HG03108 (cell line): ENCODE data around the gene ZDHHC13.
"Not testable (repeated sequence)": the region's sequence is repeated elsewhere in the genome, so short reads cannot be mapped to it uniquely, and the experiment has no call there.

Experiments used
- ATAC-seq: cut with Tn5 transposase; IDR thresholded peaks from one replicate; pipeline ENCODE4 v1.9.1; 2021; ENCODE audit warnings: moderate library complexity; ENCODE audit not compliant: unreplicated experiment

ZDHHC13 gene

DNA sequence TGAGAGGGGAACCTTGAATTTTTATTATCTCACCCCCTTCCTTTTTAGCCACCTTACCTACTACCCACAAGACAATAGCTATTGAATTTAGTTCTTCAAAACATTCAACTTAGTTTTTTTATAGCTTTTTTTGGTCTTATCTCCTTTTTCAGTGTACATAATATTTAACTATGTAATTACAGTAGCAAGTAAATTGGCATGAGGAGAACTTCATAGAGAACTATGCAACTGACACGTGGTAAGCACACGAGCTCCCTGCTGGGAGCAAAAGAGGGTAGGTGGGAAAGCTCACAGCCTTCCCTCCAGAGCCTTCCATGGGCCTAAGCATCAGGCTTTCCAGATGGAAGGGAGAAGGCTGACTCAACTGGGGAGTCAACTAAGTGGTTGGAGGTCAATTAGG is 22.1 kb upstream of the ZDHHC13 start:
- ATAC-seq, result no peak

DNA sequence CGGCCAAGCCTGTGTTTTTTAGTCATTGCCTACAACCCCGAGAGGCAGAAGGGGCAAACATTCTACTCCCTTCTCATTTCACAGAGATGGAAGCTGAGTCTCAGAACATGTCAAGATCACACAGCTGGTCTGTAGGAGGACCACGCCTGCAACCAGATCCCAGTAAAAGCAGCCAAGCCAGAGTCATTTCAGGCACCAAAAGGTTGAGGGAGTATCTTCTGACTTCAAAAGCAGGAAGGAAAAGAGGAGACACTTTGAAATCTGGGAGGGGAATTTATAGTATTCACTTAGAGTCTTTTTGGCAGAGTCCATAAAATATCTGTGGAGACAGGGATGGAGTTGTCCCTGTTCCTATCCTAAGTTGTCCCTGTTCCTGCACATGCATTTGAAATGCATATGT is 17.9 kb upstream of the ZDHHC13 start:
- no peak for ATAC-seq

DNA sequence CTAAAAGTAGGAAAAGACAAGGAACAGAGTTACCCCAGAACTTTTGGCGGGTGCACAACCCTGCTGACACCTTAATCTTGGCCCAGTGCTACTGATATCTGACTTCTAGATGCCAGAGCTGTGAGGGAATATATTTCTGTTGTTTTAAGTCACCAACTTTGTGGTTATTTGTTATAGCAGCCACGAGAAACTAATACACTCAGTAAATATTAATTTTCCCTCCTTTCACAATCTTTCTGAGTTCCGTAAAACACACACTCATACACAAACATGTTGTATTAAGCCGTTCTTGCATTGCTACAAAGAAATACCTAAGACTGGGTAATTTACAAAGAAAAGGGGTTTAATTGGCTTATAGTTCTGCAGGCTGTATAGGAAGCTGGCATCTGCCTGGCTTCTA is 16.1 kb upstream of the ZDHHC13 start:
- no peak for ATAC-seq

DNA sequence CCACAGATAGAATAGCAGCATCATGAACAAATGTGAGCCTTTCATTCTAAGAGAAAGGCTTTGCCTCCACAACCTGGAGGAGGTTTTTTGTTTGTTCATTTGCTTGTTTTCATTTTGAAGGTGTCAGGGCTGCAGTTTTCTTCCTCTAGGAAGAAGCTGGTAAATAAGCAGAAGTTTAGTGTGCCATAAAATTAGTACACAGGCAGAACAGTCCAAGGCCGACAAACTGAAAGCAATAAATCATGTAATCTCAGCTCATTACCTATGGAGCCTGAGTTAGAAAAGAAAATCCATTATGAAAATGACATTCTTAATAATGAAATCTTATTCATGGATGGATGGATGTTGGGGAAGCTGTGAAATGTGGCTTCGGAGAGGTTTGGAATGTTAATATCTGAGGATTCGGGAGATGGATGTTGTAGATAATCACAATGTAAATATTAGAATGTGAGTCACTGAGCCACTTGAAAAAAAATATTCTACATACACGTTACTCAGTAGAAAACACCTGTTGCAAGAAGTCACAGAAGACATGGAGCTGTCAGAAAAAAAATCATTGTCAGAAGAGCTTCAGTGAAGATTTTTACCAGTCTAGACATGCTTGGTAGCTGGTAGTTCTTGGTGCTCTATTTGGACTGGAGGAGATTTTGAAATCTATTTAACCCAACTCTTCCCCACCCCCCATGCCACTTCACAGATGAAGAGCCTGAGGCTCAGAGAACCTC is 15.0 kb upstream of the ZDHHC13 start:
- no peak for ATAC-seq

DNA sequence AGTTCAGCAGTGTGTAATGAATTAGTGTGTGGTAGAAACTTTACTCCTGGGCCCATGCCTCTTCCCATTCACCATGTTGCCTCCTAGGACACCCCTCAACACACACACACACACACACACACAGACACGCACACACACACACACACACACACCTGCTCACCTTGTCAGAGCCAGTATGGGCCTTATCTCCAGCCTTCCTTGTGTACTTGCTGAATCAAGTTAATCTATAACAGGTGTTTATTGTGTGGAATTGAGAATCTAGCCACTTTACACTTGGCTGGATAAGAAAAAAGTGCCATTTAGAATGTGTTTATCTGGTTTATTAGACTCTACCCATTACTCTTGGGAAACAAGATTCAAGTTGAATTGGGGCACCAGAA is 14.5 kb upstream of the ZDHHC13 start:
- no peak for ATAC-seq

DNA sequence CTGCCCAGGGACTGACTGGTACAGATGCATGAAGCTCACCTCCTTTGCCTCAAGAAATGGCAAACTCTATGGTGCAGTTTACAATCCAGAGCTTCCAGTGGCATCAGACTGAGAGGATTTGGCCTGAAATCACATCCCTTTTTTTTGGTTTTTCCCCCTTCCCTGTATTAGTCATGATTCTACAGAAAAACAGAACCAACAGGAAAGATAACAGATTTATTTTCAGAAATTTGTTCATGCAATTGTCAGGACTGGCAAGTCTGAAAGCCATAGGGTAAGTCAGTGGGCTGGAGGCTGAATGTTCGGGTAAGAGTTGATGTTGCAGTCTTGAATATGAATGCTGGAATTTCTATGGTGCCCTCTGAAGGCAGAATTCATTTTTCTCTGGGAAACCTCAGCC is 12.0 kb upstream of the ZDHHC13 start:
- no peak for ATAC-seq

DNA sequence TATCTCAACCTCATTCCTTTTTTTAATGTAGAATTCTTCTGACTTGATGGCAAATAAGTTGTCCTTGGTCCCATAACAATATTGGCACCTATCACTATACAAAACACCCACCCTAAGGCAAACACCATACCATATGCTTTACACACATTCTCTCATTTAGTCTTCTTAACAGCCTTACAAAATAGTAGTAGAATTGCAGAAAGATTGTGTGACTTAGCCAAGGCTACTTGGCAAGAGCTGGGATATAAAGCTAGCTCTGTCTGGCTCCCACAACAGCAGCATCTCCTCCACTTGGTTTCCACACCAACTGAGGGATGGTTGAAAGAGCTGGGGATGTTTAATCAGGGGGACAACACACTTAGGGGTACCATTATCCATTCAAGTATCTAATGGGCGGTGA is 9.8 kb upstream of the ZDHHC13 start:
- no peak for ATAC-seq

DNA sequence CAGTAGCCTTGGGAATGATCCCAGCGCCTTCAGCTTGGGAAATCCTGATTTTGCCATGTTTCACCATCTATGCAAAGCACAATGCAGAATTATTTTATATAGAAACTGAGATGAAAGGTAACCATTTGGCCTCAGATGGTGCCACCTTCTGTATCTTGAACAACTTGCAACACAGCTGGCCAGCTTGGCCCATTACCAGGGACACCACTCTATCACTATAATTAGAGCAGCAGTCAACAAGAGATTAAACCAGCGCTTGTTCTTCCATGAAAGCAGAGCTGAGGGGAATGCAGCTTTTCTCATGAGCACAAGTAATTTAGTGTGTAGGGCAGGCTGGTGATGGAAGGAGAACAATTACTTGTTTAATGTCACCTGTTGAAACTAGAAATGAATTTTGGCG is 6.7 kb upstream of the ZDHHC13 start:
- ATAC-seq, result no peak

DNA sequence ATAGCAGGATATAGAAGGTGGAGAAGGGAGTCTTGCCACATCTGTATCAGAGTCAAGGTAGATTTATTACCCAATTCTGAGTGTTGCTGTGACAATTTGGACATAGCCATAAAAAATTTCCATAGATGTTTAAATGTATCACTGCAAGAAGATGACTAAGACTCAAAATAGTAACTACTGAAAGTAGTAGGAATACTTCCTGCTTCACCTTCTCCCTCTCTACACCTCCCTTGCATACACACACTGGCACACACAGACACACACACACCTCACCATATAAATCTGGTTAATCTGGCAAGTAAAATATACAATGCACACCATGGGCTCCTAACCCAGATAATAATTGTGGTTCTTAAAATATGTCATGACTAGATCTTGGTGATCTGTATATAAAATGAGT is 5.2 kb upstream of the ZDHHC13 start:
- ATAC-seq, result no peak

DNA sequence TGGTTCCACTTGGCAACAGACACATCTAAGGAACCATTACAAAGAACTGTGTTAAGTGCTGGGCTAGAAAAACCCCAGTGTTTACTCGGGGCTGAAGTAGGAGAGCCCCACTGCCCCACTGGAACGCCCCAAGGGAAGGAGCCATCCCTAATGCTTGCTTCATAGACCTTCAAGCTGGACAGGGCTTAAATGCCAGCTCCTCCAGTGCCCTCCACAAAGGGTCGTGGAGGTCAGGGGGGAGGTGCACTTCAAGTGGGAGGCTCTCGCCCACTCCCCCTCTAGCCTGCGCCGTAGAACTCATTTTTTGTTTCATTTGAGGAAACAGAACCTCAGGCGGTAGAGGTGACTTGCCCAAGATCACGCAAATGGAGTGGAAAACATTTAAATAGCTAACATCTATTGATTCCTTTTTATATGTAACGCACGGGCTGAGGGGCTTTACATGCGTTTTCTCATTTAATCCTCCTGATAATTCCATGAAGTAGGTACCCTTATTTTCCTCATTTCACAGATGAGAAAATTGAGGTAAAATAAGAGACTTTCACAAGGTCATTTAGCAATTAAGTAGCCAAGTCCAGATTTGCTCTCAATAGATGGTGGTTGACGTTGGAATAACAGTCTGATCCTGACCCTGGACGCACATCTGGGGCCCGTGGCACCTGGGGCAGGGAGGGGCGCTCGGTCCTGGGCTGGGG is 545 bp upstream of the ZDHHC13 start:
- ATAC-seq, result no peak

DNA sequence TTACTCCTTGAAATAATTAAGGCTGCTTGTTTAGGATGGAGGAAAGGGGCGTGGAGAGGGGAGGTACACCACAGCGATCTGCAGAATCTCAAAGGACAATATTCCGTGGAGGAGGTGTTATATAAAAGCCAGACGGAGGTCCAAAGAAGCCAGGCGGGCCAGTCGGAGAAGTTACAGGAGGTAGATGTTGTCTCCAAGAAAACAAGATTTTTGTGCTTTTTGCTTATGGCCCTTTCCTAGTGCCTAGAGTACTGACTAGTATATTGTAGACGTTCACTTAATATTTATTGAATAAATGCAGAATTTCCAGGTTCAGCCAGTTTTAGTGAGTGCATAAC is 761 bp downstream of the ZDHHC13 start:
- ATAC-seq, result no peak

DNA sequence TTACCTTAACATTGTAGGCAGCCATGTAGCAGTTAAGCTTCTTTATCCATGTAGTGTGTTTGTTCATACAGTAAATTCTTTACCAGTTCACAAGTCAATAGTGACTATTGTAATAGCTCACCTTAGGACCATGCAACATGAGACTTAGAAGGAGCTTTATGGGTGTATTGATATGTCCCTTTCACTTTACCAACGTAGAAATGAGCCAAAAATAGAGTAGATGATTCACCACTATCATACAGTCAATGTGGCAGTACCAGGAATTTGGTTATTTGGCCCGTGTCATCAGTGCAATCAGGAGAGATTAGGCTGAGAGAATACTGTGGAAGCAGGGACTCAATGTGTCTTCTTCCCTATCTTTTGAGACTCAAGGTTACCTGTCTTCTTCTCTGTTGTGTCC is 4.7 kb downstream of the ZDHHC13 start:
- no peak for ATAC-seq

DNA sequence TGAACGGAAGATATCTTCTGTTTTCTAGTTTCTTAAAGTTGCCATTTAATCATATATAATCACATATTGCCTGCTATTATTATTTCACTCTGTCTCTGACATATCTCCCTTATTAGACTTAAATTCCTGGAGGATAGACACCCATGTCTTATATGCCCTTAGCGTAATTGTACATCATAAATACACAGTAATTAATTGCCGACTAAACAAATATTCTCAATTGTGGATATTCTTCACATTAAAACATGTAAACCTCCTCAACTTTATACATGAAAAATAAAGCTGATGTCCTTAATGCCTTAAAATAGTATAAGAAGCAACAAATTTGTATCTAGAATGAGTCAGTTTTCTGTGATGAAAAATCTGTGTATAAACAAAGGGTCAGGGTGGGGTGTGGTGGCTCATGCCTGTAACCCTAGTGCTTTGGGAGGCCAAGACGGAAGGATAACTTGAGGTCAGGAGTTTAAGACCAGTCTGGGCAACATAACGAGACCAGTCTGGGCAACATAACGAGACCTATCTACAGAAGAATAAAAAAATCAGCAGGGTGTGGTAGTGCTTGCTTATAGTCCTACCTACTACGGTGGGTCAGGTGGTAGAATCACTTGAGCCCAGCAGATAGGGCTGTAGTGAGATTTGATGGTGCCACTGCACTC is 6.1 kb downstream of the ZDHHC13 start:
- no peak for ATAC-seq

DNA sequence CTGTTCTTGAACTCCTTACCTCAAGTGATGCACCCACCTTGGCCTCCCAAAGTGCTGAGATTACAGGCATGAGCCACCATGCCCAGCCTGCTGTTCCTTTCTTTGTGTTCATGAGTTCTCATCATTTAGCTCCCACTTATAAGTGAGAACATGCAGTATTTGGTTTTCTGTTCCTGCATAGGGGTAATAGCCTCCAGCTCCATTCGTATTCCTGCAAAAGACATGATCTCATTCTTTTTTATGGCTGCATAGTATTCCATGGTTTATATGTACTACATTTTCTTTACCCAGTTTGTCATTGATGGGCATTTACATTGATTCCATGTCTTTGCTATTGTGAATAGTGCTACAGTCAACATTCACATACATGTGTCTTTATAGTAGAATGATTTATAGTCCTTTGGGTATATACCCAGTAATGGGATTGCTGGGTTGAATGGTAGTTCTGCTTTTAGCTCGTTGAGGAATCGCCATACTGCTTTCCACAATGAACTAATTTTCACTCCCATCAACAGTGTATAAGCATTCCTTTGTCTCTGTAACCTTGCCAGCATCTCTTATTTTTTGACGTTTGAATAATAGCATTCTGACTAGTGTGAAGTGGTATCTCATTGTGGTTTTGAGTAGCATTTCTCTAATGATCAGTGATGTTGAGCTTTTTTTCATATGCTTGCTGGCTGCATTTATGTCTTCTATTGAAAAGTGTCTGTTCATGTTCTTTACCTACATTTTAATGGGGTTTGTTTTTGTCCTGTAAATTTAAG is 9.8 kb downstream of the ZDHHC13 start:
- not testable (repeated sequence) for ATAC-seq

DNA sequence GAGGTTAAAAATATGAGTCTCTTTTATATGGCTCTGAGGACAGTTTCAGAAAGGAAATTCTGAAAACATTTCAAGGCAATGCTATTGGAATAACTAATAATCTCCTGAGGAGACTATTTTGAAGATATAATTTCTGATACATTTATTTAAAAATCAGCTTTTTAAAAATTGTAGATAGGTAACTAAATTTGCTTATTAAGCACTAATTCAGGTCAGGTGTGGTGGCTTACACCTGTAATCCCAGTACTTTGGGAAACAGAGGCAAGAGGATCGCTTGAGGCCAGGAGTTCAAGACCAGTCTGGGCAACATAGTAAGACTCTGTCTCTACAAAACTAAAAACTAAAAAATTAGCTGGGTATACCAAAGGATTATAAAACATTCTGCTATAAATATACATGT is 17.0 kb downstream of the ZDHHC13 start:
- ATAC-seq, result no peak

DNA sequence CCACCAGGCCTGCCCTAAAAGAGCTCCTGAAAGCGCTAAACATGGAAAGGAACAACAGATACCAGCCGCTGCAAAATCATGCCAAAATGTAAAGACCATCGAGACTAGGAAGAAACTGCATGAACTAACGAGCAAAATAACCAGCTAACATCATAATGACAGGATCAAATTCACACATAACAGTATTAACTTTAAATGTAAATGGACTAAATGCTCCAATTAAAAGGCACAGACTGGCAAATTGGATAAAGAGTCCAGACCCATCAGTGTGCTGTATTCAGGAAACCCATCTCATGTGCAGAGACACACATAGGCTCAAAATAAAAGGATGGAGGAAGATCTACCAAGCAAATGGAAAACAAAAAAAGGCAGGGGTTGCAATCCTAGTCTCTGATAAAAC is 19.9 kb downstream of the ZDHHC13 start:
- ATAC-seq, result not testable (repeated sequence)

DNA sequence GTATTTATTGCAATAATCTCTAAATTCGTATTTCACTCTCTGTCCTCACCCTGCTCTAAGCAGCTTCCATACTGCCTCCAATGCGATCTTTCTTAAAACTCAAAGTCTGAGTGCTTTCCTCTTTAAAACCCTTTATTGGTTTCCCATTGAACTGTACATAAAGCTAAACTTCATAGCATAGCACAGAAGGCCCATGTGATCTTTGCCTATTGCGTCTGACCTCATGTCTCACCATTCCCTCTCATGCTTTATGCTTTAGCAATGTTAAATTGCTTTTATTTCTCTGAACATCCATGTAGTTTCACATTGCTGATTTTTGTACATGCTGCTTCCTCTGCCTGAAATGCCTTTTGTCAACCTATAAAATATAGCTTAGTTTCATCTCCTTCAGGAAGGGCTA is 28.4 kb downstream of the ZDHHC13 start:
- no peak for ATAC-seq

DNA sequence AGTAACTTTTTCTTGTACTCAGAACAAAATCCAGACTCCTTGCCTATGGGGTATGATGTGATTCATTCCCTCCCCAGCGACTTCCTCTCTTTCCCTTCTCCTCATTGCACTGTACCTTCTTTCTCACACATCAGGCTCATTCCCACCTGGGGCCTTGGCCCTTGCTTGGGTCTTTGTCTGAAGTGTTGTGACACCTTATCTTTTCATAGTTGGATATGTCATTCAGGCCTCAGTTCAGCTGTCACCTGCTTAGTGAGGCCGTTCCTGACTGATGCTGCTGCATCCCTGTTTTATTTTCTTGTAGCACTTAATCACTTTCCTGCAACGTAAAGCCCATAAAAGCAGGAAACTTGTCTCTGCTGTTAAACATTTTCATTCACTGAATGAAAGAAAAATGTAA is 39.9 kb downstream of the ZDHHC13 start:
- no peak for ATAC-seq

DNA sequence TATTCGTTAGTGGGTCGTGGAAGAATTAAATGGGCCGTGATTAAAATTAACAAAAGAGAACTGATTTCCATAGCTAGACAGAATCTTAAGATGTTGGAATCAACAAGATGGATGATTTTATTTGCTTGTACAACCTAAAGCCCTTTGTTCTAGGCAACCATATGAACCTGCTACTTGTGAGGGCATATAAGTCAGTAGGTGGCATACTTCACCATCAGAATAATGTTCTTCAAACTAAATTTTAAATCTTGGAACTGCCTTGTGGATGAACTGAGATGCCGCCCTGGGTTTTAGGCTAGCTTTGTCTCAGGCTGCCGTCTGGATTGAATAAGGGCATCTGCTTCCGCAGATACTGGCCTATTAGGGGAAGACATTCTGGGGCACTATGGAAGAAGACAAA is 43.9 kb downstream of the ZDHHC13 start:
- no peak for ATAC-seq

DNA sequence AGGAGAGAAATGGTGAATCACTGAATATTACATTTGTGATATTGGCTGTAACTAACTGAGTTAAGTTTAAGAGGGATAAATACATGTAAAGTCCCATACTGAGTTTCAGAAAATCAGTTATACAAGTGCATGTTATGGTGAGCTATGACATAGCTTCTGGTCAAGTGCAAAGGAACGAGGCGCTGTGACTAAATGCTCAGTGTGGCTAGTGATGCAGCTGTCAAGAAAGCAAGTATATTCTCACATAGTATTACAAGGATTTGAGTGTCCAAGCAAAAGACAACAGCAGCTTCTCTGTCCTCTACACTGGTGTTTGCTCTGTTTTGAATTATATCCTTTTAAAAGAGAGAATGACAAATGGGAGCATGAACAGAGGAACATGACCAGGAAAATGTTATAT is 44.7 kb downstream of the ZDHHC13 start:
- no peak for ATAC-seq

DNA sequence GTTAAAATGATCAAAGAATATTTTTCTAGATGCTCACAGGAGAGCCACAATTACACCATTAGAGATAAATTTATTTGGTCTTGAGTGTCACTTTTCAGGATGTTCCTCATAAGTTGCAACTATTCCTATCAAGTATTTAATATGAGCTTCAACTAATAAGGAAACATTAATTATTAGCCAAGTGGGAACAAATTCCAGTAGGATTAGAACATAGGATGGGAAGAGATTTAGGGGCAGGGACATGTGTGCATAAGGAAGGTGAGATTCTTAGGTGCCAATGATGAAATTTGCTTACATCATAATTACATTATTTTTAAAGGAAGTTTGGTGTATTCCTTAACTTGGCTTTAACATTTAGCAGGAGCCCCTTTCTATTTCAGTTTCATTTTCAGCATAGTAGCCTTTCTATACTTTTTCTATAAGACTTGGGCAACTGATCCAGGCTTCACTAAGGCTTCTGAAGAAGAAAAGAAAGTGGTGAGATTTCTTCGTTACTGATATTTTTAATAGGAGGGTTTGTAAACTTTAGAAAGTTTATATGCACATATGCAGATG is 46.1 kb downstream of the ZDHHC13 start:
- no peak for ATAC-seq
